Measurements from ENCODE around the gene CEP97.

The CEP97 gene

GRCh38 chr3:101816215-101817149 is 92.1 kb downstream of the CEP97 start:
- no peak for DNase-seq

GRCh38 chr3:101817992-101818391 is 93.6 kb downstream of the CEP97 start:
- no peak for DNase-seq

- no peak for DNase-seq
These were observed 95.3 kb downstream of the CEP97 start for GRCh38 chr3:101819649-101820206.

Data from activated T-cell treated with anti-CD3 and anti-CD28 coated beads, Interleukin-2, amount 50 U/mL, for 48 hours (primary cell).